ENCODE measurements around the gene CCDC88C. TPM values are rescaled to one million over a fixed set of nuclear protein-coding genes. Genes with fewer than 3 reads are reported as not detected.

CCDC88C gene
- total and polyA plus RNA-seq, 7 donors, result 0.95 to 45.7 (median 3.9) TPM

DNA sequence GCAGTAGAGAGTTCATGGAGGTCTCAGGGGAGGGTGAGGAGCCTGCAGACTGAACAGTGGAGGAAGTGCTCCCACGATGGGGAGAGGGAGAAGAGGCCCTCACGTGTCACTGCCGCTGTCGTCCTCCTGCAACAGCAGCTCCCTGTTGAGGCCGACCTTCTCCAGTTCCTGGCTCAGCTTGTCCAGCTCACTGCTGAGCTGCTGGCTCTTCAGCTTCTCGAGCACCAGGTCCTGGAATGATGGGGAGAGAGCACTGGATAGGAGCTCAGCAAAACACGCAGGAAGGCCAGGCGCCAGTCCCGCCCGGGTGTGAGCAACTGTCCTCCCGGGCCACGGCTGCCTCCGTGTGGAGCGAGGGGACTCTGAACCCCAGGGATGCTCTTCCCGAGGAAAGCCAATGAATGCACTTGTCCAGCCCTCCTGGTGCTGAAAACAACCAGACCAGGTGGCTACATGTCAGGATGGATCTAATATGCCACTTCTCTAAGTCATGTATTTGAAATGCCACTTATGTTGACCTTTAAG lies 107.8 kb downstream of the CCDC88C start:
- intact Hi-C loops (cut with DNase I), result no loop called here
- 86 to 87% methylated on average over 15 of the region's 15 CpGs for WGBS, 2 donors
- H3K27ac ChIP-seq, result no peak overlapping the region
- no peaks in the 10 kb centered on the region for H3K27me3 ChIP-seq
- DNase-seq, result no peak
- no peaks in the 10 kb centered on the region for H3K4me1 ChIP-seq
- H3K9me3 ChIP-seq, result no peaks in the 10 kb centered on the region
- no peak overlapping the region for H3K4me3 ChIP-seq
- no peak for TF ChIP-seq POLR2A (IDR thresholded peaks at IDR 0.05)
- TF ChIP-seq, protein P1, sequence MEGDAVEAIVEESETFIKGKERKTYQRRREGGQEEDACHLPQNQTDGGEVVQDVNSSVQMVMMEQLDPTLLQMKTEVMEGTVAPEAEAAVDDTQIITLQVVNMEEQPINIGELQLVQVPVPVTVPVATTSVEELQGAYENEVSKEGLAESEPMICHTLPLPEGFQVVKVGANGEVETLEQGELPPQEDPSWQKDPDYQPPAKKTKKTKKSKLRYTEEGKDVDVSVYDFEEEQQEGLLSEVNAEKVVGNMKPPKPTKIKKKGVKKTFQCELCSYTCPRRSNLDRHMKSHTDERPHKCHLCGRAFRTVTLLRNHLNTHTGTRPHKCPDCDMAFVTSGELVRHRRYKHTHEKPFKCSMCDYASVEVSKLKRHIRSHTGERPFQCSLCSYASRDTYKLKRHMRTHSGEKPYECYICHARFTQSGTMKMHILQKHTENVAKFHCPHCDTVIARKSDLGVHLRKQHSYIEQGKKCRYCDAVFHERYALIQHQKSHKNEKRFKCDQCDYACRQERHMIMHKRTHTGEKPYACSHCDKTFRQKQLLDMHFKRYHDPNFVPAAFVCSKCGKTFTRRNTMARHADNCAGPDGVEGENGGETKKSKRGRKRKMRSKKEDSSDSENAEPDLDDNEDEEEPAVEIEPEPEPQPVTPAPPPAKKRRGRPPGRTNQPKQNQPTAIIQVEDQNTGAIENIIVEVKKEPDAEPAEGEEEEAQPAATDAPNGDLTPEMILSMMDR (IDR thresholded peaks at IDR 0.05), result no peak
- TF ChIP-seq POLR2AphosphoS5 (IDR thresholded peaks at IDR 0.05), result no peak
- no peak for TF ChIP-seq EP300 (IDR thresholded peaks at IDR 0.05)
- H3K36me3 ChIP-seq, result no peaks in the 10 kb centered on the region

DNA sequence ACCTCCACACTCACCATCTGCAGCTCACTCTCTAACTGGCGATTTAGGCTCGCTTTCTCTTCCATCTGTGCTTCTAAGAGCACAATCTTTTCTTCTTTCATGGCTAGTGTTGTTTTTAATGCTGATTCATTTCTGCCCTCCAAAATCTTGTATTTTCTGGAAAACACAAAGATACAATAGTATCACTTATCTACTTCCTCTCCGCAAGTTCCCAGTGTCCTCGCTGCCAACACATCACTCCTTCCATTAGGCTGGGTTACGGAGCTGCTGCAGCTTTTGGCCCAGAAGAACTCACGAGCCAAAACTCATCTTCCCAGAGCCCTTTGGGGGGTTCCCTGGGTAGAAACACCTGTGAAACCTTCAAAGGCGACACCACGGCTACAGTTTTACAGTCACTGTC lies 109.3 kb downstream of the CCDC88C start:
- 97% methylated on average over 8 of the region's 8 CpGs for WGBS, 2 donors
- TF ChIP-seq EP300 (IDR thresholded peaks at IDR 0.05) (no peak), POLR2AphosphoS5 (IDR thresholded peaks at IDR 0.05) (no peak)
- Histone ChIP-seq H3K9me3 (no peaks in the 10 kb centered on the region), H3K36me3 (no peaks in the 10 kb centered on the region), H3K4me3 (no peak overlapping the region), H3K4me1 (no peaks in the 10 kb centered on the region), H3K27me3 (no peaks in the 10 kb centered on the region), H3K27ac (no peak overlapping the region)
- no peak for DNase-seq
- intact Hi-C loops (cut with DNase I), result no loop called here

DNA sequence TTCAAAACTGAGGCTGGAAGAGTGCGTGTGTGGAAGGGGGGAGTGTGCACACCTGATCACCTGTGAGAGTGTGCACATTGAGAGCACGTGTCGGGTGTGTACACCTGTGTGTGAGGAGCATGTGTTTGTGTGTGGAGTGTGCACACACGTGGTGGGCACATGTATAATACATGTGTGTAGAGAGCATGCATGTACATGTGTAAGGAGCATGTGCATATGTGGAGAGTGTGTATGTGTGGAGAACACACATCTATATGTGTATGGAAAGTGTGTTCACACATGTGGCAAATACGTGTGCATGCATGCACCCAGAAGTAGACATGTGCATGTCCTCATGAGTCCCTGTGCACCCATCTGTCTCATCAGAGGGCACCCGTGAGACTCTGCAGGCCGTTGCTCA lies 110.0 kb downstream of the CCDC88C start:
- H3K27me3 ChIP-seq, result no peaks in the 10 kb centered on the region
- no peaks in the 10 kb centered on the region for H3K4me1 ChIP-seq
- no peak overlapping the region for H3K4me3 ChIP-seq
- H3K9me3 ChIP-seq, result no peaks in the 10 kb centered on the region
- intact Hi-C loops (cut with DNase I), result no loop called here
- WGBS, 2 donors, result 94% methylated on average over 7 of the region's 7 CpGs
- H3K36me3 ChIP-seq, result no peaks in the 10 kb centered on the region
- H3K27ac ChIP-seq, result no peak overlapping the region
- DNase-seq, result no peak
- TF ChIP-seq POLR2AphosphoS5 (IDR thresholded peaks at IDR 0.05) (no peak), EP300 (IDR thresholded peaks at IDR 0.05) (no peak), POLR2A (IDR thresholded peaks at IDR 0.05) (no peak)
- TF ChIP-seq, protein P1 (IDR thresholded peaks at IDR 0.05), result no peak

DNA sequence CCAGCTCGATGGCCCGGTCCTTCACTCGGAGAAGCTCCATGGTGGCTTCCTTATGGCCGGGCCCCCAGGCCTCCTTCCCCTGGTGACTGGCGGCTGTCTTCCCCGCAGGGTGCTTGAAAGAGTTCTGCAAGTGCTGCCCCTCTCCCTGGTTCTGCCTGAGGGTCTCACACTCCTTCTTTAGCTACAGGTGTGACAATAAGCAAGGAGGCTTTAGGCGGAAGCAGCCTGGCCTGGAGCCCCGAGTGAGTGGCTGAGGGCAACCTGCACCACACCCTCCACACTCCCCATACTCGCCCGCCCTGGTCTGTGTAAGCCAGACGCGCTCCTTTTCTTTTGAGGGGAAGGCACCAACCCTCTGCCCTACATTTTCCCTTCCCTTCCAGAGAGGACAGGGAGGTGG lies 110.6 kb downstream of the CCDC88C start:
- no peak overlapping the region for H3K4me3 ChIP-seq
- no peaks in the 10 kb centered on the region for H3K27me3 ChIP-seq
- WGBS, 2 donors, result 97 to 98% methylated on average over 12 of the region's 12 CpGs
- no peaks in the 10 kb centered on the region for H3K9me3 ChIP-seq
- H3K27ac ChIP-seq, result no peak overlapping the region
- no peaks in the 10 kb centered on the region for H3K4me1 ChIP-seq
- H3K36me3 ChIP-seq, result no peaks in the 10 kb centered on the region
- TF ChIP-seq EP300 (IDR thresholded peaks at IDR 0.05) (no peak), POLR2AphosphoS5 (IDR thresholded peaks at IDR 0.05) (no peak), POLR2A (IDR thresholded peaks at IDR 0.05) (no peak)
- TF ChIP-seq, protein P1 (IDR thresholded peaks at IDR 0.05), result no peak
- intact Hi-C loops (cut with DNase I), result no loop called here
- DNase-seq, result no peak

DNA sequence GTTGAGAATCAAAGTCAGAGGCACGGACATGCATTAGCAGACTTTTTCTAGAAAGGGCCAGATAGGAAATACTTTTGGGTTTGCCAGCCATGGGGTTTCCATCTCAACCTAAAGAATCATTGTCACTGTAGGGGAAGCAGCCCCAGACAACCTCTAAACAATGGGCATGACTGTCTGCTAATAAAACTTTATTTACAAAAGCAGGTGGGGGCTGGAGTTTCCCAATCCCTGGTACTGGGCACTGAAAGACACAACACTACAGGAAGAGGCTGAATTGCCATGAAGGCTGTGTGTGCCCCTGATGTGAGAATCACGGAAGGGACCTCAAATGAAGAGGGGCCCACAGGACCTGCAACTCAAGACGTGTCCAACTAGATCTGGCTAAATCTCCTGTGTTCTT lies 111.1 kb downstream of the CCDC88C start:
- TF ChIP-seq EP300 (IDR thresholded peaks at IDR 0.05), result no peak
- no peak for TF ChIP-seq POLR2AphosphoS5 (IDR thresholded peaks at IDR 0.05)
- no peak for TF ChIP-seq POLR2A (IDR thresholded peaks at IDR 0.05)
- TF ChIP-seq, protein P1 (IDR thresholded peaks at IDR 0.05), result no peak
- intact Hi-C loops (cut with DNase I), result no loop called here
- WGBS, 2 donors, result 94 to 95% methylated on average over 3 of the region's 3 CpGs
- H3K27ac ChIP-seq, result no peak overlapping the region
- H3K36me3 ChIP-seq, result no peaks in the 10 kb centered on the region
- no peaks in the 10 kb centered on the region for H3K9me3 ChIP-seq
- no peaks in the 10 kb centered on the region for H3K4me1 ChIP-seq
- no peak overlapping the region for H3K4me3 ChIP-seq
- no peaks in the 10 kb centered on the region for H3K27me3 ChIP-seq
- DNase-seq, result no peak
